ENCODE results near the gene CUX1. TPM values are rescaled to one million over a fixed set of nuclear protein-coding genes. Genes with fewer than 3 reads are reported as not detected.

The CUX1 gene
- total RNA-seq, 1 experiment from 2014 or later: 39.6 TPM

DNA sequence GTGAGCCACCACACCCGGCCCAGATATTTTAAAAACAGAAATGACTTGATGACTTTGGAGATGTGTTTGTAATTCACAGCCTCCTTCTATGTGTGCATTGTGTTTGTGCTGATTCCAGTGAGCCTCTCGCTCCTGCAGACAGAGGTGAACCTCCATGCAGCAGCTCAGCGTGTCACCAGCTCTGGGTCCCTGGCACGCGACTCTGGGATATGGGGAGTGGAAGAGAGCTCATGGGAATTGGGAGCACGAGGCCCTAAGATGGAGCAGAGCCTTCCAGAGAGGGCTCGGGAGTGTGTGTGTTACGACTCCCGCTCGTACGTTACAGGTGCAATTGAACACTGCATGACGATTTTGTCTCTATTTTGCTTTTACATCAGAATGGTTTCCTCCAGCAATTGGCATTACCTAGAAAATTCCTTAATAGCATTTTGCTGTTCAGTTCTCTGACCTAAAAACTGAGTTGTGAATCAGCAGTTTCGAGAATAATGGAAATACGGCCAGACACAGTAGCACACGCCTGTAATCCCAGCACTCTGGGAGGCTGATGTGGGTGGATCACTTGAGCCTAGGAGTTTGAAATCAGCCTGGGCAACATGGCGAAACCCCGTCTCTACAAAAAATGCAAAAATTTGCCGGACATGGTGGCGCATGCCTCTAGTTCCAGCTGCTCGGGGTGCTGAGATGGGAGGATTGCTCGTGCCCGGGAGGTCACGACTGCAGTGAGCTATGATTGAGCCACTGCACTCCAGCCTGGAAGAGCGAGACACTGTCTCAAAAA, 204.6 kb downstream of the CUX1 start:
- no peak overlapping the region for H3K9ac ChIP-seq (ENCODE audit: low read length)
- ATAC-seq (no peak), DNase-seq (no peak)
- no peaks in the 10 kb centered on the region for H3K79me2 ChIP-seq (ENCODE audit: low read length)
- TF ChIP-seq EZH2 (IDR thresholded peaks at IDR 0.05; ENCODE audit: low read length, unreplicated experiment) (no peak), EZH2phosphoT487 (IDR thresholded peaks at IDR 0.05; ENCODE audit: borderline replicate concordance, low read length) (no peak), CTCF (conservative IDR thresholded peaks at IDR 0.05; ENCODE audit: low read depth, low read length) (no peak)
- H3K36me3 ChIP-seq (ENCODE audit: low read depth, low read length): no peaks in the 10 kb centered on the region
- H3K4me2 ChIP-seq (ENCODE audit: low read length): no peak overlapping the region
- H3K27me3 ChIP-seq (ENCODE audit: low read length): no peaks in the 10 kb centered on the region
- no peak overlapping the region for H2AFZ ChIP-seq (ENCODE audit: low read length)
- H3K9me2 ChIP-seq (replicated peaks; ENCODE audit: low read length): no peaks in the 10 kb centered on the region
- BruUV-seq (replicated peaks): no TSS peak
- ChIA-PET POLR2A (ENCODE audit: unreplicated experiment) (no interaction called here), CTCF (no interaction called here)
- H3K27ac ChIP-seq (ENCODE audit: low read length): no peak overlapping the region
- intact Hi-C loops (cut with micrococcal nuclease): no loop called here
- no peaks in the 10 kb centered on the region for H3K4me1 ChIP-seq (ENCODE audit: insufficient read depth, low read length)
- H3F3A ChIP-seq (ENCODE audit: low read length, unreplicated experiment): no peaks in the 10 kb centered on the region
- H3K4me3 ChIP-seq (ENCODE audit: low read length): no peak overlapping the region
- no peaks in the 10 kb centered on the region for H4K20me1 ChIP-seq (ENCODE audit: low read length)
- H3K9me3 ChIP-seq (ENCODE audit: low read length): no peaks in the 10 kb centered on the region

DNA sequence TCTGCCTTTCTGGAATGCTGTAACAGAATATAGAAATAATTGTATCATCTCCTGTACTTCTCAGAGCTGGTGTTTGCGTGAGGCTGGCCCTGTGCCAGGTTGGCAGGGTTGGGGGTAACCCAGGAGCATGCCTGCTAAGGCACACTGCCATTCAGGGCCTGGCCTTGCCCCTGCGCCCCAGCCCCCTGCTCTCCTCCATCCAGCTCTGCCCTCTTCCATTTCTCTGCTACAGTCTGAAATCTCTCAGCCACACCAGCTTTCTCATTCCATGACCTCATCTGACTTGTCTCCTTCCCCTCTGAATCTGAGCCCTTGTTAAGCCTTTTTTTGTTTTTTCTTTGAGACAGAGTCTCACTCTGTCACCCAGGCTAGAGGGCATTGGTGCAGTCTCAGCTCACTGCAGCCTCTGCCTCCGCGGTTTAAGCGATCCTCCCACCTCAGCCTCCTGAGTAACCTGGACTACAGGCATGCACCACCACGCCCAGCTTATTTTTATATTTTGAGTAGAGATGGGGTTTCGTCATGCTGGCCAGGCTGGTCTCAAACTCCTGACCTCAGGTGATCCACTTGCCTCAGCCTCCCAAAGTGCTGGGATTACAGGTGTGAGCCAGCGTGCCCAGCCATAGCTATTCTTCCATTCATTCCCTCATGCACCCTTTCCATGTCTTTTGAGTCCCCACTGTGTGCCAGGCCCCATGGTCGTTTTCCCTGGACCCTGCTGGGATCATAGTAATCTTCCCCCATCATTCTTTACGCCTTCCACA, 206.8 kb downstream of the CUX1 start:
- H3K9me3 ChIP-seq (ENCODE audit: low read length): no peaks in the 10 kb centered on the region
- H3K4me1 ChIP-seq (ENCODE audit: insufficient read depth, low read length): no peaks in the 10 kb centered on the region
- no peak overlapping the region for H3K27ac ChIP-seq (ENCODE audit: low read length)
- no TSS peak for BruUV-seq (replicated peaks)
- H3K9me2 ChIP-seq (replicated peaks; ENCODE audit: low read length): no peaks in the 10 kb centered on the region
- H4K20me1 ChIP-seq (ENCODE audit: low read length): no peaks in the 10 kb centered on the region
- no peaks in the 10 kb centered on the region for H3K27me3 ChIP-seq (ENCODE audit: low read length)
- ATAC-seq (no peak), DNase-seq (no peak)
- H3K36me3 ChIP-seq (ENCODE audit: low read depth, low read length): no peaks in the 10 kb centered on the region
- no peak overlapping the region for H2AFZ ChIP-seq (ENCODE audit: low read length)
- no peaks in the 10 kb centered on the region for H3K79me2 ChIP-seq (ENCODE audit: low read length)
- no peak overlapping the region for H3K4me3 ChIP-seq (ENCODE audit: low read length)
- no peak overlapping the region for H3K4me2 ChIP-seq (ENCODE audit: low read length)
- TF ChIP-seq CTCF (conservative IDR thresholded peaks at IDR 0.05; ENCODE audit: low read depth, low read length) (no peak), EZH2phosphoT487 (IDR thresholded peaks at IDR 0.05; ENCODE audit: borderline replicate concordance, low read length) (no peak)
- ChIA-PET POLR2A (ENCODE audit: unreplicated experiment) (no interaction called here), CTCF (no interaction called here)
- intact Hi-C loops (cut with micrococcal nuclease): no loop called here
- no peak overlapping the region for H3K9ac ChIP-seq (ENCODE audit: low read length)
- H3F3A ChIP-seq (ENCODE audit: low read length, unreplicated experiment): no peaks in the 10 kb centered on the region
